OCI-LY3 (cell line): ENCODE measurements around the gene SHROOM4.

Experiments used
- EZH2phosphoT487 ChIP-seq: fragments of 200-600 bp; shearing (Covaris generic); IDR thresholded peaks from 2 replicates; pipeline ENCODE4 v1.6.1; 2018; ENCODE audit warnings: antibody characterized with exemption, mixed run types, low read depth
- TF ChIP-seq, protein P1 (sequence below): fragments of 200-600, 300-600 bp; sonication (generic); IDR thresholded peaks from 2 replicates; pipeline ENCODE4 v1.5.1; 2014; ENCODE audit warnings: antibody characterized with exemption, low read length, low read depth

DNA sequence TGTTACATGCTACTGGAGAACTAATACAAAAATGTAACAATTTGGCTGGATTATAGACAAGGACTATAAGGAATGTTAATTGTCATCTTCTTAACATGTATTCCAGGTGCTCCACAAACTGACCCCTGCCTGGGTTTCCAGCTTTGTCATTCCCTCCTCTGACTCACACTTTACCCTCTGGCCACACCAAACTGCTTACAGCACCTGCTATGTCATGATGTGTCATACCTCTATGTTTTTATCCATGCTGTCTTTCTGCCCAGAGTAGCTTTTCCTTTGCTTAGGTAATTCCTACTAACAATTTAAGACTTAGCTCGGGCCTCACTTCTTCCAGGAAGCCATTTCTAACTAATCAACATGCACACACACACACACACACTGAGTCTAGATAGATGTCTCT, 14.0 kb upstream of the SHROOM4 start:
- TF ChIP-seq, protein P1, sequence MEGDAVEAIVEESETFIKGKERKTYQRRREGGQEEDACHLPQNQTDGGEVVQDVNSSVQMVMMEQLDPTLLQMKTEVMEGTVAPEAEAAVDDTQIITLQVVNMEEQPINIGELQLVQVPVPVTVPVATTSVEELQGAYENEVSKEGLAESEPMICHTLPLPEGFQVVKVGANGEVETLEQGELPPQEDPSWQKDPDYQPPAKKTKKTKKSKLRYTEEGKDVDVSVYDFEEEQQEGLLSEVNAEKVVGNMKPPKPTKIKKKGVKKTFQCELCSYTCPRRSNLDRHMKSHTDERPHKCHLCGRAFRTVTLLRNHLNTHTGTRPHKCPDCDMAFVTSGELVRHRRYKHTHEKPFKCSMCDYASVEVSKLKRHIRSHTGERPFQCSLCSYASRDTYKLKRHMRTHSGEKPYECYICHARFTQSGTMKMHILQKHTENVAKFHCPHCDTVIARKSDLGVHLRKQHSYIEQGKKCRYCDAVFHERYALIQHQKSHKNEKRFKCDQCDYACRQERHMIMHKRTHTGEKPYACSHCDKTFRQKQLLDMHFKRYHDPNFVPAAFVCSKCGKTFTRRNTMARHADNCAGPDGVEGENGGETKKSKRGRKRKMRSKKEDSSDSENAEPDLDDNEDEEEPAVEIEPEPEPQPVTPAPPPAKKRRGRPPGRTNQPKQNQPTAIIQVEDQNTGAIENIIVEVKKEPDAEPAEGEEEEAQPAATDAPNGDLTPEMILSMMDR = no peak
- TF ChIP-seq EZH2phosphoT487 = no peak
